Measurements from ENCODE around the gene NDUFS5.

- TF ChIP-seq, protein P1, sequence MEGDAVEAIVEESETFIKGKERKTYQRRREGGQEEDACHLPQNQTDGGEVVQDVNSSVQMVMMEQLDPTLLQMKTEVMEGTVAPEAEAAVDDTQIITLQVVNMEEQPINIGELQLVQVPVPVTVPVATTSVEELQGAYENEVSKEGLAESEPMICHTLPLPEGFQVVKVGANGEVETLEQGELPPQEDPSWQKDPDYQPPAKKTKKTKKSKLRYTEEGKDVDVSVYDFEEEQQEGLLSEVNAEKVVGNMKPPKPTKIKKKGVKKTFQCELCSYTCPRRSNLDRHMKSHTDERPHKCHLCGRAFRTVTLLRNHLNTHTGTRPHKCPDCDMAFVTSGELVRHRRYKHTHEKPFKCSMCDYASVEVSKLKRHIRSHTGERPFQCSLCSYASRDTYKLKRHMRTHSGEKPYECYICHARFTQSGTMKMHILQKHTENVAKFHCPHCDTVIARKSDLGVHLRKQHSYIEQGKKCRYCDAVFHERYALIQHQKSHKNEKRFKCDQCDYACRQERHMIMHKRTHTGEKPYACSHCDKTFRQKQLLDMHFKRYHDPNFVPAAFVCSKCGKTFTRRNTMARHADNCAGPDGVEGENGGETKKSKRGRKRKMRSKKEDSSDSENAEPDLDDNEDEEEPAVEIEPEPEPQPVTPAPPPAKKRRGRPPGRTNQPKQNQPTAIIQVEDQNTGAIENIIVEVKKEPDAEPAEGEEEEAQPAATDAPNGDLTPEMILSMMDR (IDR thresholded peaks at IDR 0.05), result no peak
- no peak for TF ChIP-seq POLR2A (IDR thresholded peaks at IDR 0.05)
Measured at GRCh38 chr1:39081271-39082009, 55.3 kb downstream of the NDUFS5 start.
